HG02840 (cell line): ENCODE data around the gene SLC23A3.

Experiments
- ATAC-seq: cut with Tn5 transposase; IDR thresholded peaks from one replicate; pipeline ENCODE4 v1.9.1; 2021; ENCODE audit warnings: mild to moderate bottlenecking, moderate library complexity, moderate number of reproducible peaks; ENCODE audit not compliant: unreplicated experiment, low FRiP score

The SLC23A3 gene

DNA sequence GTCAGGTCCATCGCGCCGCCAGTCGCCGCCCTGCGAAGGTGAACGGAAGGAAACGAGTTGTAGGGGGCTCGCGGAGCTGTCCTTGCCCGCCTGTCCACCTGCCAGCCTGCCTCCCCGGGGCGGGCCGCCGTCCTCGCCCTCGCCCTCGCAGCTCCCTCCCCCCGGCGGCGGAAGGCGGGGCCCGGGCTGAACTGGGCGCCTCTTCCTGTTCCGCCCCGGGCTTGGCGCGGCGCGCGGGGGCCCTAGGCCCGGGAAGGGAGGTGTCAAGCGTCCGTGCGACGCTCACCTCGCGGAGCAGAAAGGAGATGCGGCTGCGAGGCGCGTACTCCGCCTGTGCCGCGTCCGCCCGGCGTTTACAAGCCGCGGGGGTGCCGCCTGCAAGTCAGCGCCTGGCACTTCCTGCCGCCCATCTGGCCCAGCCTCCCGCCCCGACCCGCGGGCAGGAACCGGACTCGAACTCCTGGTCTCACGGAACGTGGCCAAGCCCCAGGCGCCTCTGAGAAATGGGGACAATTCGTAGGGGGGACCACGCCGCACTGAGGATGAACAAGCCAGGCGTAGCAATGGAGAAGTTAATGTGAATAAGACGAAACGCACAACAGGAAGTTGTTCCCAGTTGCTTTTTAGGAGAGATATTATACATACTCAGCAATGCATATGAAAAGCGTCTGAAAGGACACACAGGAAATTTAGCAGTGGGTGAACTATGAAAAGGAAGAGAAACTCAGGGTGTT is 7.2 kb upstream of the SLC23A3 start, which contains the start of gene CNPPD1:
CNPPD1 (minus strand) TSS at position 108 of the 734 bp plus-strand sequence; CDS start at position 11, 97 bp downstream.
- peak; percentile 53 for ATAC-seq

DNA sequence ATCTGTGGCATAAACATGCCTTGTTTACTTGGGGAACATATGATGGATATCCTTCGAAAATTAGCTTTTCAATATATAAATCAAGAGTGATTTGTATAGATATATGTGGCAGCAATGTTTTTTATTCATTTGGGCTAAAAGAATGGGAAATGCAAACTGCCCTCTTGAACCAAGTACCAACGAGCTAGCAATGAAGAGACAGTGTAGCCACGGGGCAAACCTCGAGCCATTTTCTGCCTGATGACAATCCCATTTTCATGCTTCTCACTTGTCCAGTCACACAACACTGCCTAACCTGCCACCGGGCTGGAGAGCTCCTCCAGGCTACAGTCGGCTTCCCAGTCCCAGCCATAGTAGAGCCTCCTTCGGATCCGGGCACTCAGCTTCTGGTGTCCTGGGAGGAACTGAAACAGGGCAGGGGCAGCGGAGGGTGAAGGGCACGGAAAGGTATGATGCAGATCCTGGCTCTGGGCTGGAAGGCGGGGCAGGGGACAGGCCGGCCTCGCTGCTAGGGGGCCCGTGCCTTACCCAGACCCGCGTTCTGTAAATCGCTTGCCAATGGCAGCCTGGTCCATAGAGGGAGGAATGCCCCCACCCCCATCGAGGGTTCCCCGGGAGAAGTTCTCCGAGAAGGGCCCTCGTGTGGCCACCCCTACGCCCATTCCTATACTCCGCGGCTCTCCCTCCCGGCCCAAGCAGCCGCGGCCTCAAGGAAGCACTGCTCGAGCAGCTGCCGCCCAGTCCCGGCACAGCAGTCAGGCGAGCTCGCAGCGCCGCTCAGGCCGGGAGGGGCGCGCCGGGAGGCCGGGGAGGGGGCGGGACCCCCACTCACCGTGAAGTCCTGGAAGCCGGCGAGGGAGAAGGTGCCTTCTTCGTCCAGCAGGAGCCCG is 6.3 kb upstream of the SLC23A3 start:
- ATAC-seq, result peak; percentile 12

DNA sequence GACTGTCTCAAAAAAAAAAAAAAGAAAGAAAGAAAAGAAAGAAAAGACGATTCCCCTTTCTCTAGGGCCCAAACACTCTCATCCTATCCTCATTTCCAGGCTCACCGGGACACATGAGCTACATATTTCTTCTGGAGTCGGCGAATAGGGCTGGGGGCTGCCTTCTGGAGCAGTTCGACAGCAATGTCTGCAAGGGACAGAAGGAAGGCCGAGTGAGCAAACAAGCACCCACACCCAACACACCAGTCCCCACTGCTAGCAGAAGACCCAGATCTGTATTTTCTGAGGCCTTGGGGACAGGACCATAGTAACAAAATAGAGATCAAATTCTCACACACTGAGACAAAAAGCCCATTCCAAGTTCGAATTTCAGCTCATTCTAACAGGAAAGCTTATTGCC is 5.7 kb upstream of the SLC23A3 start:
- ATAC-seq, result no peak

GRCh38 chr2:219174801-219175200 is 5.0 kb upstream of the SLC23A3 start:
- ATAC-seq, result no peak

GRCh38 chr2:219174146-219174545 is 4.3 kb upstream of the SLC23A3 start:
- no peak for ATAC-seq

DNA sequence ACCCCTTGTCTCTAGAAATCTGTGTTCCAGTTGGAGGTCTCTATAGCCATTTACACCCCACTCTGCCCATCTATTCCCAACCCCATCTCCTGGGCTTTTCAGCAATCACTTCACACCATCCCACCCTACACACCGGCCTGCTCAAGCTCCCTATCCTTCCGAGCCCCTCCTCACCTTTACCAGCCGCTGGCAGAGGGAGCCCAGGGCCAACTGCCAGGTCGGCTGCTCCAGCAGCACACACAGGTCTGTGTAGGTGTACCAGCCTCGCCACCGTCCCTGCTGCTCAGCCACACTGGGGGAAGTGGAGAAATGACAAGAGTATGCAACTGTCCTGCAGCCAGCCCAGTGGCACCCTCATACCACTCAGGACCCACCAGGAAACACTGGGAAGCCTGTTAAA is 3.3 kb upstream of the SLC23A3 start:
- ATAC-seq, result no peak

DNA sequence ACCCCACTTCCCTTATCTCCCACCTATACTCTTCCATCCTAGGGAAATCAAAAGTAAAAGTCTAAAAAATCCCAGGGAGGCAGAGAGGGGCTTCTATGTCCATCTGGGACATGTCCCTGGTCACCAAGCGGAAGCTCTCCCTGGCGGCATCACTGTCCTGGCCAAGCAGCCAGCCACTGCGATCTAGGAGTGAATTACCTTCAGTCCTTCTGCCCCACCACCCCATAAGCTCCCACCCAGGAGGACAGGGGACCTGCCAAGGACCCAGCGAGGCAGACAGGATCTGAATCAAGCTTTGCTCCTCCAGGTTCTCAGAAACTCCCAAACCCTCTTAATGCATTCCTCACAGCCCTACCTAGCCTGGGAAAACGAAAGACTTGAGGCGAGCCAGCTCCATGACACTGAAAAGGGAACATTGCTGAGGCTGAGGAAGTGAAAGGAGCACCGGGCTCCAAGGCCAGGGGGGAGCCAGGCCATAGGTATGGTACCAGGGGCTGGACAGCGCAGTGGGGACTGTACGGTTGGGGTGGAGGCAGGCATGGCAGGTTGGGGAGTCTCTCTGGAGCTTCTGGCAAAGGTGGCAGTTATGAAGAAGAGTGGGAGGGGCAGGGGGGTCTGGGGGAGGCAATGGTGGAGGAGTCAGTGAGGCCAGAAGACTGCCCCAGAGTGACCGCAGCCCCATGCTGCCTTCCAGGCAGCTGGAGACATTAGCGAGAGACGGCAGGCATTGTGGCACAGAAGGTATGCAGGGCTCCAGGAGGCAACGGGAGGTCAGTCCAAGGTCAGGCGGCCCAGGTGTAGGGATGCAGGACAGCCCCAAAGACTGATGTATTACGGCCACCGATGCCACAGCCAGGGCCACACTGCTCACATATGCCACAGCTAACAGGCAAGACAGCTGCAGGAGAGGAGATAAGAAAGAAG is 2.7 kb upstream of the SLC23A3 start:
- no peak for ATAC-seq

GRCh38 chr2:219171231-219171651 is 1.4 kb upstream of the SLC23A3 start:
- no peak for ATAC-seq

- ATAC-seq, result no peak
Observed at GRCh38 chr2:219168932-219169331, 897 bp downstream of the SLC23A3 start.

DNA sequence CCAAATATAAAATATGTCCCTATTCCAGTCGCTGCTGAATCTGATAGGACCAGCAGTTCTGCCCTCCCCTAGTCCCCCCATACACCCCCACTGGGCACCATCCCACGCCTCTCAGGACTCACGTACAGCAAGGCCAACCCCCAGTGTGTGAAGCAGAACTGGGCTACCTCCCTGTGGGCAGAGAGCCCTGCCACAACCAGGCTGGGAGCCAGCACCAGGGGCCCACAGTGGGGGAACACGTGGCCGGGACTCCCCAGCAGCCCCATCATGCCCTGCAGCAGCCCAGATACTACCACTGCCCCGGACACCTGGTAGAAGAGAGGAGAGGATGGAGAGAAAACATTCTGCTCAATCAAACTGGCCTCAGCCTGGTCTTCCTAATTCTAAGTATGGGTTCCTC is 1.3 kb downstream of the SLC23A3 start:
- no peak for ATAC-seq

DNA sequence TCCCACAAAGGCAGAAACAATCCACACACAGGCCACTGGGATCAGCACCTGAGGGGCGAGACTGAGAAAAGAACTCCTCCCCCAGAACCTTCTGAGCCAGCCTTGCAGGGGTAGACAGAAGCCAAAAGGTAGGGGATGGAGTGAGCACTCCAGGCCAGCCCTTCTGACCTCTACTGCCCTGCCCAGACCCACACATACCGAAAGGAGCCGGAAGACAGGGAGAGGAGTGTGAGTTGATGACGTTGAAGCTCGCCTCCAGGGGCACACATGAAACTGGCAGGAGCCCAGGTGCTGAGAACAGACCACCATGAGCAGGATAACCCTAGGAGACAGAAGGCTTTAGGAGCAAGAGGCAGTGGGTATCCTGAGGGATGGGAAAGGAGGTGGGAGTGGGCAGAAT is 1.8 kb downstream of the SLC23A3 start:
- no peak for ATAC-seq

DNA sequence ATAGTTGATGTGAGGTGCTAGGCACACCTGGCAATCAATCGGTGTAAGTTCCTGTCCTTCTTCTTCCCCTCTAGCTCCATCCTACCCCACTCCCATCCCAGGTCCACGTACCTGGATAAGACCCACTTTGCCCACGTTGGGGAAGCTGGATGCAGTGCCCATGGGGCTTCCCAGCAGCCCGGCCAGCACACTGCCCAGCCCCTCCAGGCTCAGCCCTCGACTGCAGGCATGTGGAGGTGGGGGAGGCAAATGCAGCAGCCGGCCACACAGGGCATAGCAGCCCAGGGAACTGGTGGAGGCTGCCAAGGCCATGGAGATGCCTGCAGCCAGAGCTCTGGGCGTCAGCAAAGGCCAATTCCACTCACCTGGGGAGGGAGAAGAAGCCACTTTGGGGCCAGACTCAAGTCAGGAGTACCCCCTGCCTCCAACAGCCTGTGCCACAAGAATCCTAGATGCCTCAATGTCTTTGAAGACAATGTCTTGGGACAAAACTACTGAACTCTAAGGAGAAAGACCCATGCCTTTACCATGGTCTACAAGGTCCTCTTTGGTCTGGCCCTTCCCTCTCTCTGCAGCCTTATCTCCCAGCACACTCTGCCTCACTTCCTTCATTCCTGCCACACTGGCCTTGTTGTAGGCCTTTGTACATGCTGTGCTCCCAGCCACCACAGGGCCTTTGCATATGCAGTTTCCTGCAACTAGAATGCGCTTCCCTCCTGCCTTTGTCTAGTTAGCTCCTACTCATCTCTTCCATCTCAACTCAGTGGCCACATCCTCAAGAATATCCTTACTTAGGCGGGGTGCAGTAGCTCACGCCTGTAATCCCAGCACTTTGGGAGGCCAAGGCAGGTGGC is 4.5 kb downstream of the SLC23A3 start:
- ATAC-seq, result no peak

GRCh38 chr2:219163156-219163555 is 6.7 kb downstream of the SLC23A3 start:
- ATAC-seq, result no peak

GRCh38 chr2:219161097-219161496 is 8.7 kb downstream of the SLC23A3 start:
- no peak for ATAC-seq

- peak; percentile 90 for ATAC-seq
Observed at GRCh38 chr2:219160186-219161017, 9.4 kb downstream of the SLC23A3 start, which contains the start of gene NHEJ1. Gene NHEJ1, minus strand, starts transcription at chr2:219160815. Its CDS starts 2,453 bp downstream, at chr2:219158362.

DNA sequence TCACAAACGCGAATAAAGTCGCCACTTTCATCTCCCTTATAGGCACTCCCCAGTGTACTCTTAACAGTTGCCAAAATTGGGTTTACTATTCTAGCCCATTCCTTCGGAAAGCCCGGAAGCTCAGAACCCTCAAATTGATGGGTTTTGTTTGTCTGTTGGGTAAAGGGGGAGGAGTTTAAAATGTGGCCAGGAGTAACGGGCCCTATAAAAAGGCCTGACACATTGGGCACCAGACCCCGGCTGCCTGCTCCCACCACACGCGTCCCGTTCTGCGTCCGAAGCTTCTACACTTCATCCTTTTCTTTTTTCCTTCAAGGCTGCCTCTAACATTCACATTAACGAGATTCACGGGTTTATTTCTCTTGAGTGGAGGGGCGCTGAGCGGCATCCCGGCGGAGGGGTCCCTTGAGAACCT is 10.1 kb downstream of the SLC23A3 start:
- ATAC-seq, result no peak

DNA sequence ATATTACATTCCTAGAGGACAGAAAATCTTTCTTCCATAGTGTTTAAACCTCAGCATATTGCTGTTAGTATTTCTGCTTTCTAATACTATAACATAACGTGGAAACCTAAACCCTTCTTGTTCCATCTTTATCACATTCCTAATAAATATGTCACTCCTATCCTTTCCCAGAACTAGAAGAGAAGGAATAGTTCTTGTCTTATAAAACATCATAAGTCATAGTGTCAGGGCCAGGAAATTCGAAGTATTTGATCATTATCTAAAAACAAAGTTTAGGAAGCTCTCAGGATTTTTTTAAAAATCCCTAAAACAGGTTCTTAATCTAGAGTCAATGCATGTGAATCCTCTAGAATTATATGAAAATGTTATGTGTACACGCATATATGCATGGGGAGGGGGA is 11.2 kb downstream of the SLC23A3 start:
- ATAC-seq, result no peak

DNA sequence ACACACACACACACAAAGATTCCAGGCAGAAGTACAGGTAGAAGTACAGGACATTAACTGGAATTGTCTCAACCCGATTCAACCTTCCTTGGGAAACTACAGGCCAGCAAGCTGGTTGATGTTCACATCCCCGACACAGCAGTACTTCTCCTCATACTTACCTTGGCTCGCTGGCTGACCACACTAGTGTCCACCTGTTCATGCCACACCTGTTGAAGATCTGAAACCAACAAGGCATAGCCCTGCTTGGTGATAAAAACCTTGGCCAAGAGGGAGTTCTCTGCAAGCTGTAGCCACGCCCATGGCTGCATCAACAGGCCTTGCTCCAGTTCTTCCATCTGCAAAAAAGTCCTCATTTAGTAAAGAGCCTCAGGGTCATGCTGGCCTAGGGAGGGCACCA is 11.8 kb downstream of the SLC23A3 start:
- no peak for ATAC-seq

DNA sequence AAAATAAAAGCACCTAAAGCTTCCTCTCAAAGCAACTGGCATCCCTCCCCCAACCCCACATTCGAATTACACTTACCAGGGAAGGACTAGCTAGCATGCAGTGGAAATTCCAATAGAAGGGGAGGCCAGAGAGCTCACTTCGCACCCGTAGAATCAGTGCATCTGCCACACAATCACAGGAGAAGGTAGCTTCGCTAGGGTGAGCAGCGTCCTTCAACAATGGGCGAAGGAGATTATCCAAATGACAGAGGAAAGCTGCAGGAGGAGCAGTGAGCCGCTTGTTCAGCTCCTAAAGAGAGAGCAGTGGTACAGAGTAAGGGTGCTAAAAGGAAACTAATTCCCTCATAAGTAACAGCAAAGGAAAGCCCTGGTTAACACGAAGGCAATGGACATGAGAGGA is 12.4 kb downstream of the SLC23A3 start:
- ATAC-seq, result no peak
